Activated CD4-positive, alpha-beta T cell treated with anti-CD3 and anti-CD28 coated beads, Interleukin-2, amount 50 U/mL, for 48 hours (primary cell): ENCODE results near the gene GAA.

ENCODE experiments used
- DNase-seq, 2 experiments: peaks; one replicate each; pipeline ENCODE4 v3.0.0-alpha.2; 2020

The GAA gene

DNA sequence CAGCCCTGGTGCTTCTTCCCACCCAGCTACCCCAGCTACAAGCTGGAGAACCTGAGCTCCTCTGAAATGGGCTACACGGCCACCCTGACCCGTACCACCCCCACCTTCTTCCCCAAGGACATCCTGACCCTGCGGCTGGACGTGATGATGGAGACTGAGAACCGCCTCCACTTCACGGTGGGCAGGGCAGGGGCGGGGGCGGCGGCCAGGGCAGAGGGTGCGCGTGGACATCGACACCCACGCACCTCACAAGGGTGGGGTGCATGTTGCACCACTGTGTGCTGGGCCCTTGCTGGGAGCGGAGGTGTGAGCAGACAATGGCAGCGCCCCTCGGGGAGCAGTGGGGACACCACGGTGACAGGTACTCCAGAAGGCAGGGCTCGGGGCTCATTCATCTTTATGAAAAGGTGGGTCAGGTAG, 3.6 kb downstream of the GAA start:
- no peak for DNase-seq

DNA sequence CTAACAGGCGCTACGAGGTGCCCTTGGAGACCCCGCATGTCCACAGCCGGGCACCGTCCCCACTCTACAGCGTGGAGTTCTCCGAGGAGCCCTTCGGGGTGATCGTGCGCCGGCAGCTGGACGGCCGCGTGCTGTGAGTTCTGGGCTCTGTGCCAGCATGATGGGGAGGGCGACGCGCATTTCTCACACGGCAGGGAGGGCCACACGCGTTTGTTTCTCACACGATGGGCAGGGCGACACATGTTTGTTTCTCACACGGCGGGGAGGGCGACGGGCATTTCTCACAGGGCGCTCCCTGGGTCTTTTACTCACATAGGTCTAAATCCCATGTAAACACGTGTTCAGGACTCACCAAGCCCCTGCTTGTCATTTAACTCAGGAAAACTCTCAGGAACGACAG, 4.4 kb downstream of the GAA start:
- DNase-seq = no peak

DNA sequence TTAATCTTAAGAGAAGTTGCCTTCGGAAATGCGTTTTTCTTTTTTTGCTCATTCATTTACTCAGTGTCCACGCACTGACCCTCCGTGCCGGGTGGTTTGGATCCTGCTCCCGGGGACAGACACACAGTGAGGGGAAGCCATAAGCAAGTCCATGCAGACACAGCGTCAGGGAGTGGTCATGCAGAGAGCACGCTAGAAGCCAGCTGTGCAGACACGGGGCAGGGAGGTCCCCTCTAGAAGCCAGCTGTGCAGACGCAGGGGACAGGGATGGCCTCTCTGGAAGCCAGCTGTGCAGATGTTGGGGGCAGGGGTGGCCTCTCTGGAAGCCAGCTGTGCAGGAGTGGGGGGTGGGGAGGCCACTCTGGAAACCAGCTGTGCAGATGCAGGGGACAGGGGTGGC, 4.8 kb downstream of the GAA start:
- DNase-seq = no peak

DNA sequence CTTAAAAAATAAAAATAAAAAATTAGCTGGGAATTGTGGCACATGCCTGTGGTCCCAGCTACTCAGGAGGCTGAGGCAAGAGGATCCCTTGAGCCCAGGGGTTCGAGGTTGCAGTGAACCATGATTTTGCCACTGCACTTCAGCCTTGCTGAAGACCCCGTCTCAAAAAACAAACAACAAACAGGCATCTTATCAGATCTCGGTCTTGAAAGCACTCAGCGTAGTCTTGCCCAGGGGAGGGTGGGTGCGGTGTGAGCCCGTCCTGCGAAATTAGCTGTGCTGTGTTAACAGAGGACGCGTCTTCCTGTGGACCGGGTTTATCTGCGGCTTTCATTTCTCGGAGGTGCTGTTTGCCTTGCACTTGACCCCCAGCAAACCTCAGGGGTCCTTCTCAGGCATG, 5.4 kb downstream of the GAA start:
- no peak for DNase-seq

DNA sequence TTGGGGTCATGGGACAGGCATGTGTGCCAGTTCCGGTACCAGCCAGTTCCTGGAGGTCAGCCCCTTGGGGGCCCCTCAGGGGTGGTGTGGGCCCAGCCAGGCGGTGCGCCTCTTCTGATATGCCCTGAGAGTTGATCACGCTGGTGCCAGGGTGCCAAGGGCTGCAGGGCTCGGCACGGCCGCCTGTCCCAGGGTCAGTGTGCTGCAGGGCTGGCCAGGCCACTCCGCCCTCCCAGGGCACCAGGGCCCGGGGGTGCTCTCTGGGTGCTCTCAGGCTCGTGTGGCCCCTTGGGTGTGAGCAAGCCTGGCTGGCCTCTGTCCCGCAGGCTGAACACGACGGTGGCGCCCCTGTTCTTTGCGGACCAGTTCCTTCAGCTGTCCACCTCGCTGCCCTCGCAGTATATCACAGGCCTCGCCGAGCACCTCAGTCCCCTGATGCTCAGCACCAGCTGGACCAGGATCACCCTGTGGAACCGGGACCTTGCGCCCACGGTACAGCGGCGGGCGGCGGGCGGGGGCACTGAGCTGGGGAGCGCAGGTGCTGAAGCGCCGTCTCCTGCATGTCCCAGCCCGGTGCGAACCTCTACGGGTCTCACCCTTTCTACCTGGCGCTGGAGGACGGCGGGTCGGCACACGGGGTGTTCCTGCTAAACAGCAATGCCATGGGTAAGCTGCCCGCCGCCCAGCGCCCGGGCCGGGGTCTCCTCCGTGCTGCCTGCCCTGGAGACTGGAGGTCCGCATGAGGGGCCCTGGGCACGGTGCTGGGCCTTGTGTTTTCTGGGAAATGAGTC, 6.0 kb downstream of the GAA start:
- DNase-seq = no peak

DNA sequence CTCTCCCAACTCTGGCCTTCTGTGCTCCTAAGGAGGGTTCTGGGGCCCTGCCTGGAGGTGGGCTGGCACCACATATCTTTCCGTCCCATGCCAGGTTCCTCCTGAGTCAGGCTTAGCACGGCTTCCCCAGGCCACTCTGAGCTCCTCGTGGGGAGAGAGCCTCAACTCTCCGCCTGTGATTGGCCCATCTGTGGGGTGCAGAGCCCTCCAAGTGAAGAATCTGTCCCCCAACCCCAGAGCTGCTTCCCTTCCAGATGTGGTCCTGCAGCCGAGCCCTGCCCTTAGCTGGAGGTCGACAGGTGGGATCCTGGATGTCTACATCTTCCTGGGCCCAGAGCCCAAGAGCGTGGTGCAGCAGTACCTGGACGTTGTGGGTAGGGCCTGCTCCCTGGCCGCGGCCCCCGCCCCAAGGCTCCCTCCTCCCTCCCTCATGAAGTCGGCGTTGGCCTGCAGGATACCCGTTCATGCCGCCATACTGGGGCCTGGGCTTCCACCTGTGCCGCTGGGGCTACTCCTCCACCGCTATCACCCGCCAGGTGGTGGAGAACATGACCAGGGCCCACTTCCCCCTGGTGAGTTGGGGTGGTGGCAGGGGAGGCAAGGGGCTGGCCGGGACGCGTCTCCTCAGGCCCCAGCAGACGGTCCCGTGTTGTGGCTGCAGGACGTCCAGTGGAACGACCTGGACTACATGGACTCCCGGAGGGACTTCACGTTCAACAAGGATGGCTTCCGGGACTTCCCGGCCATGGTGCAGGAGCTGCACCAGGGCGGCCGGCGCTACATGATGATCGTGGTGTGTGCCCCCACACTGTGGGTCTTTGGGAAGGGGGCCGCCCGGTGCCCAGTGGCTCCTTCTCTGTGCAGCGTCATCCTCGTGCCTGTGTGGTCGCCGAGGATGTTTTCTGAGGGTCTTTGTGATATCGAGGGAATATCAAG, 6.9 kb downstream of the GAA start:
- DNase-seq = no peak

DNA sequence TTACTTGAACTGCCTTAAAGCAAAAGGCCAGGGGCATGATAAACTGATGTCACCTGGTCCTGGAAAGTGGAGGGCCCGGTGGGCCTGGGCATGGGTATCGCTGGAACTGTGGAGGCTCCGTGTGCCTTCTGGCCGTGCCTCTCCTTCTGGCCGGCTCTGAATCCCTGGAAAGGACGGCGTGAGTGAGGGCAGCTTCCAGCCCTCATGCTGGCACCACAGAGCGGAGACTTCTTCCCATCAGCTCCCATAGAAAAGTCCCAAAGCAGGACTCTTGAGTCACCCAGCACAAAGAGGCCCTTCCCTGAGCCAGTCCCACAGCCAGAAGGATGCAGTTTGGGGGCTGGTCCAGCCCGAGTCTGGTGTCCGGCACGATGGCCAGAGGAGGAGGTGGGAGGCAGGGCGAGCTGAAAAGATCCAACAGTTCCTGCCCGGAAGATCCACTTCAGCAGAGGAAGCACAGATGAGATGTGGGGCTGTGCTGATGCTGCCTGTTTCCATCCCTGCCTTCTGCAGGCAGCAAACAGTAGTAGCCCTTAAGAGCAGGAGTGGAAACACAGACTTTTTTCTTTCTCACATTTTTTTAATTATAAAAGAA, 7.8 kb downstream of the GAA start:
- no peak for DNase-seq

DNA sequence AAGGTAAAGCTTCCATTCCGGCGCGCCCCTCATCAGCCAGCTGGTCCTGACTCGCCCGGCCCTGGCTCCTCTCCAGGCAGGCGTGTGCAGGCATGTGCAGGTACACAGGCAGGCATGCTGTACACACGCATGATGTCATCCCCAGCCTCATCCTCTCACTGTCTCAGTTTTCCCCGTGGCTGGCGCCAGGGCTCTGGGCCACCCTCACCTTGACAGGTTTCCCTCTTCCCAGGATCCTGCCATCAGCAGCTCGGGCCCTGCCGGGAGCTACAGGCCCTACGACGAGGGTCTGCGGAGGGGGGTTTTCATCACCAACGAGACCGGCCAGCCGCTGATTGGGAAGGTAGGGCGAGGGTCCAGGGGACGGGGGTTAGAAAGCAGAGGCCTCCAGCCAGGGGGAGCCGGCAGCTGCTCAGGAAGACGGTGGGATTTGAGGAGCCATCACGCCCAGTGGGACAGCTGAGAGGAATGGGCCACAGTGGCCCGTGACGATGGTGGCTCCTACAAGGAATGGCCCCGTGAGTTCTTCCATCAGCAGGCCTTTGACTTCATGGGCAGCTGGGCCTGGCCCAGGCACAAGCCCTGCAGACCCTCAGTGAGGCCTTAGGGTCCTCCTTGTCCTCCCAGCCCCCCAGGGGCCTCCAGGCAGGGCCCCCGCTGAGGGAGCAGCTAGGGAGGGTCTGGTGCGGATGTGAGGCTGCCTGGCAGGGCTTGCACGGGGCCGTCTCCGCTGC, 8.5 kb downstream of the GAA start:
- no peak for DNase-seq

DNA sequence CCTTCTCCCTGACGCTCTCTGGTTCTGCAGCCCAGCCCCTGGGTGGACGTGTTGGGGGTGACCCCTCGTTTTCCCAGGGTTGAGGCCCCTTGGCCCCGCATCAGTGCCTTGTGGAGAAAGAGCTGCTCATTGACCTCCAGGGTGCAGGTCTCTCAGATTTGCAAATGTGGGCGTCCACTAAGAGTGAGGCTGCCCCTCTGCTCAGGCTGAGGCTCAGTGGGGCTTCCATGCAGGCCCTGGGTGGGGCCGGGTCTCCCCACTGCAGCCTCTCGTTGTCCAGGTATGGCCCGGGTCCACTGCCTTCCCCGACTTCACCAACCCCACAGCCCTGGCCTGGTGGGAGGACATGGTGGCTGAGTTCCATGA, 9.0 kb downstream of the GAA start:
- no peak for DNase-seq

DNA sequence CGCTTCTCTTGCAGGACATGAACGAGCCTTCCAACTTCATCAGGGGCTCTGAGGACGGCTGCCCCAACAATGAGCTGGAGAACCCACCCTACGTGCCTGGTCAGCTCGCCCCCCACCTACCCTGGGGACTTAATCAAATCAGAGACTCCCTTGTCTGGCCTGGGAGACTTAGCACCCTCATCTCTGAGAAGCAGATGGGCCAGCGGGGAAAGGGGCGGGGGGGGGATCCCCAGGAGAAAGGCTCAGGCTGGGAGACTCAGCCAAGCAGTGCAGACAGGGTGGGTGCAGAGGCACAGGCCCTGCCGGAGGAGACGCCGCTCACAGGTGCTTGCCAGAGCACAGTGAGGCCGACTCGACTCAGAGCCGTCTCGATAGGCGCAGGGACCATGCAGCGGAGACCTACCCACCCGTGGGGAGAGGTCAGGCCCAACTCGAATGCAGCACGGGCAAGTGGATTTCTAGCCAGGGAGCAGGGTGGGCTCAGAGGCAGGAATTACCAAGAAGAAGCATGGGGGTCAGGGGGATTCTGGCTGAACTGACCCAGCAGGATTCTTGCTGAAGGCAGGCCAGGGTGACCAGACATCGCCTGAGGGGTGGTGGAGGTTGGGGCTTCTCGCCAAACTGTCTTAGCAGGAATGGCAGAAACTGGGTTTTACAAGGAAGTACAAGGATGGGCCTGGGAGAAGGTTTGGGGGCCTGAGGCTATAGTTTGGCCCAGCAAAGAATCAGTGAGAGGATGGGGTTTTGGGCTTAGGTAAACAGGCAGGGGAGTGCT, 9.7 kb downstream of the GAA start:
- DNase-seq = no peak

DNA sequence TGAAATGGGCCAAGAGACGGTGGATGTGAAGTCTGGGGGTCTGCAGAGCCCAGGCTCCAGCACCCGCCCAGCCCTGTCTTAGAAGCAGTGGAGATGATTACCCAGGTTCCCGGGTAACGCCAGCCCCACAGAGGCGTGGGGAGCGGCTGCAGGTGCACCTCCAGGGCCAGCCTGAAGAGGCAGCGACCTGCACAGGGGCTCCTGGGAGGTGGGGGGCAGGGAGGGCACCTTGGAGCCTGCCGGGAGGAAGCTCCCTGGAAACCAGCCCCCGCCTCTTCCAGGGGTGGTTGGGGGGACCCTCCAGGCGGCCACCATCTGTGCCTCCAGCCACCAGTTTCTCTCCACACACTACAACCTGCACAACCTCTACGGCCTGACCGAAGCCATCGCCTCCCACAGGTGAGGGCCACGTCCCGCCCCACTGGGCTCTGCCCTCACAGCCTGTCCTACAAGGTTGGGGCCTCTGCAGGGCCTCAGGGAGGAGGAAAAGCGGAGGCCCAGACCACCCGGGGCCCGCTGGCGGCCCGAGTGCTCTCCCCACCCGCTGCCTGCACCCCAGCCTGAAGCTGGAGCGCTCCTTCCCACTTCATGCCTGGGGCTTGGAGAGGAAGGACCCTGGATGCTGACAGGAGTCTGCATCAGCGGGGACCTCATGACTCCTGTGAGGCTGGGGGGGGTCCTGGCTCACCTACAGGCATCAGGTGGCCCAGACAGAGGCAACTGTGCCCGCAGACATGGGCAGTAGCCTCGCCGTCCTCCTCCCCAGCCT, 10.5 kb downstream of the GAA start:
- no peak for DNase-seq

DNA sequence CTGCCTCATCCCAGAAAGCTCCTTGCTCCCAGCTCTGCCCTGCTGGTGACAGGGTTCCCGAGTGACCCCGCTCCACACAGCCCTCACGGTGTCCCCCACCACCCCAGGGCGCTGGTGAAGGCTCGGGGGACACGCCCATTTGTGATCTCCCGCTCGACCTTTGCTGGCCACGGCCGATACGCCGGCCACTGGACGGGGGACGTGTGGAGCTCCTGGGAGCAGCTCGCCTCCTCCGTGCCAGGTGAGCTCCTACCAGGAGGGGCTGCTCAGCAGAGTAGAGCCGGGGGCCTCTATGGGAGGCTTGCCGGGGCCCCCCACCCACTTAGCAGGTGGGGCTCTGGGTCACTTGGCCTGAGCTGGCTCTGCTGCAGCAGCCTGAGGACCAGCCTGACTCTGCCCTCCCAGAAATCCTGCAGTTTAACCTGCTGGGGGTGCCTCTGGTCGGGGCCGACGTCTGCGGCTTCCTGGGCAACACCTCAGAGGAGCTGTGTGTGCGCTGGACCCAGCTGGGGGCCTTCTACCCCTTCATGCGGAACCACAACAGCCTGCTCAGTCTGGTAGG, 11.2 kb downstream of the GAA start:
- no peak for DNase-seq

DNA sequence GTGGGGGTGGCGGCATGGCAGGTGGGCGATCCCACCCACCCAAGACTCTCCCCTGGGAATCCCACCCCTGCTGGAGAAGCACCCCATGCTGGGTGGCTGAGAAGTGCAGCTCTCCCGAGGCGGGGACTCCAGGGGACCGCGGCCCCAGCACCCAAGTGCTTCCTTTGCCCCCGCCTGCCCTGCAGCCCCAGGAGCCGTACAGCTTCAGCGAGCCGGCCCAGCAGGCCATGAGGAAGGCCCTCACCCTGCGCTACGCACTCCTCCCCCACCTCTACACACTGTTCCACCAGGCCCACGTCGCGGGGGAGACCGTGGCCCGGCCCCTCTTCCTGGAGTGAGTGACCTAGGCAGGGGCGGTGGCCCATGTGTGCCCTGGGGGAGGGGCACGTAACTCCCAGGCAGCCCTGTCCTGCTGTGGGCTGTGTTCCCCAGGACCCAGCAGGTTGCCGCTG, 11.7 kb downstream of the GAA start:
- no peak for DNase-seq

DNA sequence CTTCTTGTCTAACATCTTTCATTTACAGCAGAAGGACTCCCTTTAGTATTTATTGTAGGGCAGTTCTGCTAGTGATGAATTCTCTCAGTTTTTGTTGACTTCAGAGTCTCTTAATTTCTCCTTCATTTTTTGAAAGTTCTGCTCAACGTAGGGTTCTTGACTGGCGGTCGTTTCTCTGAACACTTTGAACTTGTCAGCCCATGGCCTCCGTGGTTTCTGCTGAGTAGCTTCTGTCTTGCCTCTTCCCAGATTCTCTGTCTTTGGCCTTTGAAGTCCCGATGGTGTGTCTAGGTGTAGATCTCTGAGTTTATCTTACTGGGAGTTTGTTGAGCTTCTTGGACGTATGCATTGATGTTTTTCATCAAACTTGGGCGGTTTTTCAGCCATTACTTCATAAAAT, 13.4 kb downstream of the GAA start:
- DNase-seq = no peak

DNA sequence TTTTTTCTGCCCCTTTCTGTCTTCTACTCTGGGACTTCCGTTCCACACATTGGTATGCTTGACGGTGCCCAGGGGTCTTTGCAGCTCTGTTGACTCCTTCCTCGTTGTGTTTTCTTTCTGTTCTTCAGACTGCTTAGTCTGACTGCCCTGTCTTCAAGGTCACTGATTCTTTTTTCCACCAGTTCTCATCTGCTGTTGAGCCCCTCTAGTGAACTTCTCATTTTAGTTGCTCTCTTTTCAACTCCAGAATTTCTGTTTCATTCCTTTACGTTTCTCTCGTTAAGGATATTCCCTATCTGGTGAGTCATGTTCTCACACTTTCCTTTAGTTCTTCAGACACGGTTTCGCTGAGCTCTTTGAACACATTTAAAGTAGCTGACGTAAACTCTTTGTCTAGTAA, 13.8 kb downstream of the GAA start:
- DNase-seq = no peak

DNA sequence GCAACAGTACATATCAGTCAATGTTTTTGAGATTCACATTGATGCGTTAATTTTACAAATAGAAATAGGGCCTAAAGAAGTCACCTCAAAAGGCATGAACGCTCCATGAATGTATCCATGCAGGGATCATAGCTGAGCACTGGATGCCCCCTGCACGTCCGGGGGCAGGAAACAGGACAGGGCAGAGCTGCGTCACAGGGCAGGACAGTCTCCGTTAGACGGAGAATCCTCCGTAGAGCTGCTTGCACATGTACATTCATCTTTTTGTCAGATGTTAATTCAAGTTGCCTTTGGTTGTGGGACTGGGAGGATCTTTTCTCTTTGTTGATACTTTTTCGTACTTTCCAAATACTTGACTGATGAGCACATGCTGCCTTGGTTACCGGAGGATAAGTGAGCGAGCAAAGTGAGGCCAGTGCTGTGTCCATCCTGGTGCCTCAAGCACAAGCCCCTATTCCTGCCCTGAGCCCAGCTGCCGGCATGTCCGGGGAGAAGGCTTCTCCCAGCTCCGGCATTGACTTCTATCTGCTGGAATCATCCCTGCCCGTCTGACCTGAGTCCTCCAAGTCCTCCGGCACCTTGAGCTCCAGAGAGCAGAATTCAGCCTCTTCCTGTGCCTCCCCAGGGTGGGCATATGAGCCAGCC, 15.0 kb downstream of the GAA start:
- DNase-seq = no peak

DNA sequence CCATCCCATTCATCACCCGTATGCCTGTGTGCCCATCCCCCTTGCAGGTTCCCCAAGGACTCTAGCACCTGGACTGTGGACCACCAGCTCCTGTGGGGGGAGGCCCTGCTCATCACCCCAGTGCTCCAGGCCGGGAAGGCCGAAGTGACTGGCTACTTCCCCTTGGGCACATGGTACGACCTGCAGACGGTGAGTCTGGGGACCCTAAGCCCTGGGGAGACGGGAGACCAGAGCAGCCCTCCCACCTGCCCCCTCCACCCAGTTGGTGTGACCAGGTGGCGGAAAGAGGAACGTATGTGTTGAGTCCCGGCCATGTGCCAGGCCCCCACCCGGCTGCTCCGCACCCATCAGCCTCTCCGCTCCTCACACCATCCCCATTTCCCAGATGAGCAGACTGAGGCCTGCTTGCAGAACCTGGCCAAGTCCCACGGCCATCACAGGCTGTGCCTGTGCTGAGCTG, 15.6 kb downstream of the GAA start:
- no peak for DNase-seq

DNA sequence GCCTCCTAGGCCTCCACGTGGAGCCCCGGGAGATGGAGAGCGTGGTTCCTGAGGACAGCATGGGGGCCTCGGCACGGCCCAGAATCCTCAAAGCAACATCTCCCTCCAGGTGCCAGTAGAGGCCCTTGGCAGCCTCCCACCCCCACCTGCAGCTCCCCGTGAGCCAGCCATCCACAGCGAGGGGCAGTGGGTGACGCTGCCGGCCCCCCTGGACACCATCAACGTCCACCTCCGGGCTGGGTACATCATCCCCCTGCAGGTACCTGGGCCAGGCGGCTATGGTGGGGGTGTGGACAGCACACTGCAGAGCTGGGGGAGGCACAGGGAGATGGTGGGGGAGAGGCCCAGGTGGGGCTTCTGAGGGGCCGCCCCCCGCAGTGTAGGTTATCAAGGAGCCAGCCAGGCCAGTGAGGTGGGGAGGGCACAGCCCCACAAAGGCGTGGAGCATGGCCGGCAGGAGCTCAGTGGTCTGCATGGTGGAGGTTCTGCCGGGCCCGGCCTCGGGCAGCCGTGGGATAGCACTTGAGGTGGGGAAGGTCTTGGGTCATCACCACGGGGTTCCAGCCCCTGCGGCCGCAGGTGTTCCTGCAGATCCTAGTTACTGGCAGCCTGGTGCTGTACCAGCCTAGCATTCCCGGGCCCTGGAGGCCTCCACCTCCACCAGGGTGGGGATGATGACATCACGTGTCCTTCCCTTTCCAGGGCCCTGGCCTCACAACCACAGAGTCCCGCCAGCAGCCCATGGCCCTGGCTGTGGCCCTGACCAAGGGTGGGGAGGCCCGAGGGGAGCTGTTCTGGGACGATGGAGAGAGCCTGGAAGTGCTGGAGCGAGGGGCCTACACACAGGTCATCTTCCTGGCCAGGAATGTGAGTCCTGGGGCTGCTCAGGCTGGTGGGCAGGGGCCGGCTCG, 16.4 kb downstream of the GAA start:
- no peak for DNase-seq

DNA sequence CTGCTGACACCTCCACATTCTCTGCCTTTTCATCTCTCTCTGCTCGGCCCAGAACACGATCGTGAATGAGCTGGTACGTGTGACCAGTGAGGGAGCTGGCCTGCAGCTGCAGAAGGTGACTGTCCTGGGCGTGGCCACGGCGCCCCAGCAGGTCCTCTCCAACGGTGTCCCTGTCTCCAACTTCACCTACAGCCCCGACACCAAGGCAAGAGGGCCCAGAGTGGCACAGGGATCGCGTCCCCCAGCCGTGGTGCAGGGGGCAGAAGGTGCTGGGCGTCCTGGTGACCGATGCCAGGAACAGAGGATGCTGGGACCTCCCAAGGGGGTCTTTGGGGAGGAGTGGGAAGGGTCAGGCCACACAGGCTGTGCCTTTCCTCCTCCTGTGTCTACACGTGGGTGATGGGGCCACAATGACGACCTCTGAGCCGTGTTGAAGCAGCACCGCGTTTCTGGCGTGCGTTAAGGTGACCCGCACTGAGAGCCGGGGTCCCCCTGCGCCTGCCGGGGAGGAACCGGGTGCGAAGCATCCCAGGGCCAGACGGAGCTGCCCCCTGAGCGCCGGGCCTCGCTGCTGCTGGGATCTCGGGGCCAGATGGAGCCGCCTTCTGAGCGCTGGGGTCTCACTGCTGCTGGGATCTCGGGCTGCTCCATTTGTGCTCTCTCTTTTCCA, 17.4 kb downstream of the GAA start:
- no peak for DNase-seq
